Glutamatergic neuron (in vitro differentiated cells): Measurements from ENCODE around the gene C15orf39. TPM values are rescaled to one million over a fixed set of nuclear protein-coding genes. Genes with fewer than 3 reads are reported as not detected.

Source experiments
- DNase-seq: peaks from one replicate; pipeline ENCODE4 v3.0.0; 2022
- H3K27ac Mint-ChIP-seq: one replicate; pipeline ENCODE4 v1.8.0; 2020; ENCODE audit warnings: mild to moderate bottlenecking, mixed read lengths, inconsistent platforms; ENCODE audit not compliant: unreplicated experiment
- H3K27me3 Mint-ChIP-seq: one replicate; pipeline ENCODE4 v1.8.0; 2020; ENCODE audit warnings: mild to moderate bottlenecking, moderate library complexity, mixed read lengths, inconsistent platforms; ENCODE audit not compliant: unreplicated experiment
- H3K36me3 Mint-ChIP-seq: one replicate; pipeline ENCODE4 v1.8.0; 2020; ENCODE audit warnings: mild to moderate bottlenecking, mixed read lengths, inconsistent platforms; ENCODE audit not compliant: unreplicated experiment
- H3K4me1 Mint-ChIP-seq: one replicate; pipeline ENCODE4 v1.8.0; 2020; ENCODE audit warnings: mild to moderate bottlenecking, low read depth, mixed read lengths, inconsistent platforms; ENCODE audit not compliant: unreplicated experiment
- H3K4me3 Mint-ChIP-seq: one replicate; pipeline ENCODE4 v1.8.0; 2020; ENCODE audit warnings: mild to moderate bottlenecking, mixed read lengths, inconsistent platforms; ENCODE audit not compliant: unreplicated experiment
- H3K9me3 Mint-ChIP-seq: one replicate; pipeline ENCODE4 v1.8.0; 2020; ENCODE audit warnings: mild to moderate bottlenecking, moderate library complexity, mixed read lengths, inconsistent platforms; ENCODE audit not compliant: unreplicated experiment
- total RNA-seq: library from RNA; stranded (reverse); fragmentation: NEBNext Ultra II Directional; extraction: Animal tissue kit (Norgen Biotek cat#: 25700); gene quantifications from one replicate; pipeline ENCODE4 v1.2.1, GENCODE V29; 2021; ENCODE audit not compliant: unreplicated experiment
- TF ChIP-seq, protein P1 (sequence below): fragments of 200-600 bp; sonication (generic); IDR thresholded peaks from one replicate; pipeline ENCODE4 v1.5.0; 2021; ENCODE audit not compliant: partially characterized antibody, unreplicated experiment

The C15orf39 gene
- total RNA-seq, 1 donor from 2014 or later, result 9.0 TPM

DNA sequence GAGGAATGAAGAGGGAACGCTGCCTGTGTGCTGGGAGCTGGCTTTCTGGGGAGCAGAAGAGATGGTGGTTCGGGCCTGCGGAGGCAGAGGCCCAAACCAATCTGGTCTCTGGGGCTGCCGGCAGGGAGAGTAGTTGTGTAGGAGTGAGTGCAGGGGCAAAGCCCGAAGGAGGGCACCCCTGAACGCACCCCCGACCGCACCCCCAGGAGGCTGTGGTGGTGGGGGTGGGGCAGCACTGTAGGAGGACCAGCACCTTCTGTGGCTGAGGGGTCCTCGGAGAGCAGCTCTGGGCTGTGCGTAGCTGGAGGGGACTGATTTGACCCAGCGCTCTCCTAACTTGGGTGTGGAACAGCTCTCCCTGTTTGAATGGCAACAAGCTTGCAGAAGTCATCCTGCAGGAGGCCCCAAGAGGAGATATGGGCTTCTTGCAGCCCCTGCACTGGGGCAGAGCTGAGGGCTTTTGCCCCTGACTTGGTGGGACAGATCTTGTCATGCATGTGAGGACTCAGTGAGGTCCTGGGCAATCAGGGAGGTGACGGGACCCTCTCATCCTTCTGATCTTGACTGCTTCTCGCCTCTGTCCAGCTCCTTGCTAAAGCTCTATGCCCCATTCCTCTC is 26.1 kb downstream of the C15orf39 start:
- TF ChIP-seq, protein P1, sequence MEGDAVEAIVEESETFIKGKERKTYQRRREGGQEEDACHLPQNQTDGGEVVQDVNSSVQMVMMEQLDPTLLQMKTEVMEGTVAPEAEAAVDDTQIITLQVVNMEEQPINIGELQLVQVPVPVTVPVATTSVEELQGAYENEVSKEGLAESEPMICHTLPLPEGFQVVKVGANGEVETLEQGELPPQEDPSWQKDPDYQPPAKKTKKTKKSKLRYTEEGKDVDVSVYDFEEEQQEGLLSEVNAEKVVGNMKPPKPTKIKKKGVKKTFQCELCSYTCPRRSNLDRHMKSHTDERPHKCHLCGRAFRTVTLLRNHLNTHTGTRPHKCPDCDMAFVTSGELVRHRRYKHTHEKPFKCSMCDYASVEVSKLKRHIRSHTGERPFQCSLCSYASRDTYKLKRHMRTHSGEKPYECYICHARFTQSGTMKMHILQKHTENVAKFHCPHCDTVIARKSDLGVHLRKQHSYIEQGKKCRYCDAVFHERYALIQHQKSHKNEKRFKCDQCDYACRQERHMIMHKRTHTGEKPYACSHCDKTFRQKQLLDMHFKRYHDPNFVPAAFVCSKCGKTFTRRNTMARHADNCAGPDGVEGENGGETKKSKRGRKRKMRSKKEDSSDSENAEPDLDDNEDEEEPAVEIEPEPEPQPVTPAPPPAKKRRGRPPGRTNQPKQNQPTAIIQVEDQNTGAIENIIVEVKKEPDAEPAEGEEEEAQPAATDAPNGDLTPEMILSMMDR, result no peak
- H3K9me3 Mint-ChIP-seq, result peaks cover 3% of the 10 kb centered on the region
- no peaks in the 10 kb centered on the region for H3K36me3 Mint-ChIP-seq
- peak; percentile 9 for DNase-seq
- H3K4me1 Mint-ChIP-seq, result no peaks in the 10 kb centered on the region
- H3K4me3 Mint-ChIP-seq, result no peak overlapping the region
- H3K27ac Mint-ChIP-seq, result no peak overlapping the region
- H3K27me3 Mint-ChIP-seq, result peaks cover 19% of the 10 kb centered on the region

DNA sequence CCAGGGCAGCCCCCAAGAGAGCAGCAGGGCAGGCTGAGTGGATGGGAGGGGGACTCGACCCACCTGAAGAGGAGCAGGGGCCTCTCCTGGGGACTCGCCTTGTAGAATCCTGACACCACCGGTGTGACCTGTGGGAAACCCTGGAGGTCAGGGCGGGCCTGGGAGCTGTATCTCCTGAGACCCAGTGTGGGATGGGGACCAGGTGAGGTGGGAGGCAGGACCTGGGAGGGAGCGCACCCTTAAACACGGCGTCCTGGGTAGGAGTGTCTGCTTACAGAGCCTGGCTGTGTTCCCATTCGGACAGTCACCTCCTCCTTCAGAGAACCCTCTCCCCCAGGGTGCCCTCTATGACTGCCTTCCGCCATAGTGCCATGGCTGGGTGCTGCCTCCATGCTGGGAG is 27.1 kb downstream of the C15orf39 start:
- H3K27me3 Mint-ChIP-seq, result peaks cover 20% of the 10 kb centered on the region
- TF ChIP-seq, protein P1, result no peak
- H3K4me3 Mint-ChIP-seq, result no peak overlapping the region
- peaks cover 3% of the 10 kb centered on the region for H3K9me3 Mint-ChIP-seq
- no peaks in the 10 kb centered on the region for H3K4me1 Mint-ChIP-seq
- H3K36me3 Mint-ChIP-seq, result no peaks in the 10 kb centered on the region
- H3K27ac Mint-ChIP-seq, result no peak overlapping the region
- peak; percentile 6 for DNase-seq

GRCh38 chr15:75229191-75230015 is 27.7 kb downstream of the C15orf39 start:
- DNase-seq, result peak; percentile 5

GRCh38 chr15:75230016-75230343 is 28.3 kb downstream of the C15orf39 start:
- no peaks in the 10 kb centered on the region for H3K4me1 Mint-ChIP-seq
- TF ChIP-seq, protein P1, result no peak
- H3K27me3 Mint-ChIP-seq, result peaks cover 15% of the 10 kb centered on the region
- H3K4me3 Mint-ChIP-seq, result no peak overlapping the region
- H3K36me3 Mint-ChIP-seq, result no peaks in the 10 kb centered on the region
- peak; percentile 12 for DNase-seq
- peaks cover 3% of the 10 kb centered on the region for H3K9me3 Mint-ChIP-seq
- no peak overlapping the region for H3K27ac Mint-ChIP-seq

More at GRCh38 chr15:75229191-75230015, 27.7 kb downstream of the C15orf39 start:
- H3K9me3 Mint-ChIP-seq, result peaks cover 3% of the 10 kb centered on the region
- H3K4me3 Mint-ChIP-seq, result no peak overlapping the region
- H3K27me3 Mint-ChIP-seq, result peaks cover 20% of the 10 kb centered on the region
- TF ChIP-seq, protein P1, result no peak
- H3K27ac Mint-ChIP-seq, result no peak overlapping the region
- no peaks in the 10 kb centered on the region for H3K4me1 Mint-ChIP-seq
- no peaks in the 10 kb centered on the region for H3K36me3 Mint-ChIP-seq
